SJCRH30 (cell line): ENCODE data around the gene MAP3K5. TPM values are rescaled to one million over a fixed set of nuclear protein-coding genes. Genes with fewer than 3 reads are reported as not detected.

Experiments
- DNase-seq, 2 experiments: peaks; one replicate each; pipeline ENCODE4 v3.0.0-alpha.2; 2015 to 2020
- H3K27ac ChIP-seq: fragments of 250-450 bp; sonication (Bioruptor Pico); 2 replicates; pipeline ENCODE4 v1.5.1; 2020; ENCODE audit warnings: mild to moderate bottlenecking, moderate library complexity
- H3K27me3 ChIP-seq: fragments of 250-450 bp; sonication (Bioruptor Pico); 2 replicates; pipeline ENCODE4 v1.5.1; 2020; ENCODE audit warnings: mild to moderate bottlenecking, moderate library complexity
- H3K36me3 ChIP-seq: fragments of 250-450 bp; sonication (Bioruptor Pico); 2 replicates; pipeline ENCODE4 v1.5.1; 2020; ENCODE audit warnings: mild to moderate bottlenecking, moderate library complexity
- H3K4me1 ChIP-seq: fragments of 250-450 bp; sonication (Bioruptor Pico); 2 replicates; pipeline ENCODE4 v1.5.1; 2020; ENCODE audit warnings: mild to moderate bottlenecking, moderate library complexity
- H3K4me3 ChIP-seq: fragments of 250-450 bp; sonication (Bioruptor Pico); 2 replicates; pipeline ENCODE4 v1.5.1; 2020; ENCODE audit warnings: mild to moderate bottlenecking, moderate library complexity
- H3K9me3 ChIP-seq: fragments of 250-450 bp; sonication (Bioruptor Pico); replicated peaks from 2 replicates; pipeline ENCODE4 v1.5.1; 2020; ENCODE audit warnings: mild to moderate bottlenecking, moderate library complexity
- total RNA-seq: library from RNA; depleted of rRNA; stranded (reverse); fragments of >200 nt; shearing (Covaris generic); gene quantifications from 2 replicates; pipeline ENCODE4 v1.2.3, GENCODE V29; 2014

The MAP3K5 gene
- total RNA-seq, 1 experiment from 2014 or later: 15.9 TPM

DNA sequence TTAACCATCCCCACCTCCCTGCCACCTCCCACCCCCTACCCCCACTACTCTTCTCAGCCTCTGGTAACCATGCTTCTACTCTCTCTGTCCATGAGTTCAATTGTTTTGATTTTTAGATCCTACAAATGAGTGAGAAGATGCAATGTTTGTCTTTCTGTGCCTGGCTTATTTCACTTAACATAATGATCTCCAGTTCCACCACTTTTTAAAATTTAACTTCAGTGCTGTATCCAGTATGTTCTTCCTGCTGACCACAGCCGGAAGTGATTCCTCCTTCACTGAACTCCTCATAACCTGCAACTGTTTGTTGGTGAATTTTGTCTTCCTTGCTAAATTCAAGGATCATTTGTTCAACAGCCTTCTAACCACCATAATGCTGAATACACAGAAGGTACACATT is 245.9 kb downstream of the MAP3K5 start:
- no peak overlapping the region for H3K4me3 ChIP-seq
- H3K9me3 ChIP-seq: no peaks in the 10 kb centered on the region
- H3K27ac ChIP-seq: no peak overlapping the region
- DNase-seq: no peak
- peaks cover 16% of the 10 kb centered on the region for H3K27me3 ChIP-seq
- H3K36me3 ChIP-seq: no peaks in the 10 kb centered on the region
- H3K4me1 ChIP-seq: no peaks in the 10 kb centered on the region

DNA sequence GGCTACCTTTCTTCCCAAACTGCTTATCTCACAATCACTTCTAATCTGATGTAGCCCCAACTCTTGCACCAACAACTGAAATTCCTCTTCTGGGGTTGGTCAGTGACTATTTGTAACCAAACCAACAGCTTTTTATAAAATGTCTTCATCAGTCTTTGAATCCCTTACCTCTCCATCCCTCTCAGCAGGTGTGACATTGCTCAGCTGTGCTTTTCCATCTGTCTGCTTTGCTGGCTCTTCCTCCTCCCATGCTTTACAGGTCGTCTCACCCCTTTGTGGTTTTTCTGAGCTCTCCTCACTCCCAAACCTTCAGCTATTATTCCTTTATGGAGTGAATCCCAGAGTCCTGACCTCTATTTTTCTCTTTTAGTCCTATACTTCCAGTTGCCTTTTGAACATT is 248.0 kb downstream of the MAP3K5 start:
- DNase-seq: no peak
- peaks cover 5% of the 10 kb centered on the region for H3K4me1 ChIP-seq
- no peaks in the 10 kb centered on the region for H3K36me3 ChIP-seq
- H3K4me3 ChIP-seq: no peak overlapping the region
- no peak overlapping the region for H3K27ac ChIP-seq
- peaks cover 11% of the 10 kb centered on the region for H3K27me3 ChIP-seq
- H3K9me3 ChIP-seq: no peaks in the 10 kb centered on the region

DNA sequence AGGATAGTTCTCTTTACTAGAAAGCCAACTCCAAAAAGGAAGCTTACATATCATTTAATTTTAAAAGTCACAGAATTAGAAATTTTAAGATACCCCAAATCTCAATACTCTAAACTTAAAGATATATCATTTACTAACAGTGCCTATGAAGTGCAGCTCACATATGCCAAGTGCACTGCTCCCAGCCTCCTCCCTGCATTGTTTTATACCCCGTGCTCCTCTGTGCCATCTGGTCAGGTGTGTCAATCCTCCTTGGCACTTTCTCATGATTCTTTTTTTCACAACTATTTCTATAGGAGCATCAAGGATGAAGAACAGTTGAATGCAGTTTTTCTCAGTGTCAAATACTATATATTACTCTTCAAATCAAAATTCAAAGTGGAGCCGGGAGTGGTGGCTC is 250.9 kb downstream of the MAP3K5 start:
- 0 out of 2 replicates have a peak, but pooled peaks cover under 1% of the 10 kb centered on the region for H3K27me3 ChIP-seq
- no peaks in the 10 kb centered on the region for H3K9me3 ChIP-seq
- no peaks in the 10 kb centered on the region for H3K36me3 ChIP-seq
- no peak overlapping the region for H3K27ac ChIP-seq
- no peak overlapping the region for H3K4me3 ChIP-seq
- H3K4me1 ChIP-seq: peaks cover 5% of the 10 kb centered on the region
- no peak for DNase-seq

DNA sequence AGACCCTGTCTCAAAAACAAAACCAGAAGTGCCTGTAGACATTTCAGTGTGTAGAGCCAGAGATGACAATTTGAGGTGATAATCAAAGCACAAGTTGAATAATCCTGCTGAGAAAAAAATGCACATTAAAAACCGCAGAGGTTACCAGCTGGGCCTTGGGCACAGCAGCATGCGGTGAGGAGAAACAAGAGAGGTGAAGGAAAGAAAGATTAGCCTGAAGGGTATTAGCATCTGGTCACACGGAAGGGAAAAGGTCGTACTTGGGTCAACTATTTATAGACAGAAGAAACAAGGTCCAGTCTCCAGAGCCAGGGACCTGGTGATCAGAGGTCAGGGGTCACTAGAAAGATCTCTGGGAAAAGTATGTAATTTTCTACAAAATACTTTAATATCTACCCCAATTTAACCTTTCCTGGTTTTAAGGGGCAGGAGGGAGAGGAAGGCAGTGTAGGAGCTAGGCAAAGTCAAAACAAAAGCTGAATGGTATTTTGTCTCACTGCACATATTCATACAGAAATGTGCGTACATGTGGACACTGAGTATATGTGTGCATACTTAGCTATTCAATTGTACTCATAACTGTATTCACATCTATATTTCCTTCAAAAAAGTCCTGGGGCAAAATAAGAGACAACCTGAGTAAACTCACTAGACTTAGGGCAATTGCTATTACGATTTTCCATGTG is 252.2 kb downstream of the MAP3K5 start:
- Histone ChIP-seq H3K27ac (no peak overlapping the region), H3K36me3 (no peaks in the 10 kb centered on the region), H3K4me3 (no peak overlapping the region), H3K27me3 (no peaks in the 10 kb centered on the region; the same call in 1 of the 2 replicates), H3K9me3 (no peaks in the 10 kb centered on the region), H3K4me1 (peaks cover 5% of the 10 kb centered on the region)
- peak; percentile 7 to 40 for DNase-seq

DNA sequence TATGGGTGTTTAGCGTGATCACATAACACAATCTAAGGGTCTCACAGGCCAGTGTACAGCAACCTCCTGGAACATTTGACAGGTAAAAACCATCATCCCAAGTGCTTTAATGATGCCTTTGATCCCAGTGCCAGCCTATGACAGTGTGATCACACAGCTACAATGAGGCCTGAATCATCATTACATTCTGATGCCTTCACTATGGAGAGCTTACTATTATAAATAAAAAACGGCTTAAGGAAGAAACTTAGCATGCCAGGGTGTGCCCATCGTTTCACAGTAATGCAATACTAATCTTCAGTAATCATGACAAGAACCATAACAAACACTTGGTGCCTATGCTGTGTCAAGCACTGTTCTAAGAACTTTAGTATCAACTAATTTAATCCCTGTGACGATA is 253.4 kb downstream of the MAP3K5 start:
- no peaks in the 10 kb centered on the region for H3K9me3 ChIP-seq
- H3K27me3 ChIP-seq: no peaks in the 10 kb centered on the region; the same call in 1 of the 2 replicates
- H3K36me3 ChIP-seq: no peaks in the 10 kb centered on the region
- no peak overlapping the region for H3K4me3 ChIP-seq
- no peak for DNase-seq
- H3K27ac ChIP-seq: no peak overlapping the region
- H3K4me1 ChIP-seq: peaks cover 5% of the 10 kb centered on the region

DNA sequence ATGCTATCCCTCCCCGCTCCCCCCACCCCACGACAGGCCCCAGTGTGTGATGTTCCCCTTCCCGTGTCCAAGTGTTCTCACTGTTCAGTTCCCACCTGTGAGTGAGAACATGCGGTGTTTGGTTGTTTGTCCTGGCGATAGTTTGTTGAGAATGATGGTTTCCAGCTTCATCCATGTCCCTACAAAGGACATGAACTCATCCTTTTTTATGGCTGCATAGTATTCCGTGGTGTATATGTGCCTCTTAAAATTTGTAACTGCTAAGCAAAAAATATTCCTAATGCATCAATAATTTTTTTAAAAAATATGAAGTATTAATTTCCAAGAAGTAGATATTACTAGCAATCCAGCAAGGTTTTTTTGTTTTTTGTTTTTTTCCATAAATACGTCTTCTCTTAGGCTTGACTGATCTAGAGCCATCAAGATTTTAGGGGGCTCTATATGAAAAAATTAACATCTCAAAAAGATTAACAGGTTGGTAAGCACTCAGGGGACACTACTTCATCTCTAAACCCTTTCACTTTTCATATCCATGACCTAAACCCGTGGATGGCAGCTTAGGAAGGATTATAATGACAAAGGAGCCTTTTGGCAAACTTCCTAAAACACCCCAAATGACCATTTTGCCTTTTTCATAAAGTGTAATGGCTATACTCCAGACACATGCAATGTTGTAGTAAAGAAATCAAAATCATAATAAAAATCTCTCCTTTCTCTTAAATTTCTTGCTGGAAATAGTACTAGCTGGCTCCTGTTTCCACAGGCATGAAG is 256.2 kb downstream of the MAP3K5 start:
- H3K36me3 ChIP-seq: no peaks in the 10 kb centered on the region

DNA sequence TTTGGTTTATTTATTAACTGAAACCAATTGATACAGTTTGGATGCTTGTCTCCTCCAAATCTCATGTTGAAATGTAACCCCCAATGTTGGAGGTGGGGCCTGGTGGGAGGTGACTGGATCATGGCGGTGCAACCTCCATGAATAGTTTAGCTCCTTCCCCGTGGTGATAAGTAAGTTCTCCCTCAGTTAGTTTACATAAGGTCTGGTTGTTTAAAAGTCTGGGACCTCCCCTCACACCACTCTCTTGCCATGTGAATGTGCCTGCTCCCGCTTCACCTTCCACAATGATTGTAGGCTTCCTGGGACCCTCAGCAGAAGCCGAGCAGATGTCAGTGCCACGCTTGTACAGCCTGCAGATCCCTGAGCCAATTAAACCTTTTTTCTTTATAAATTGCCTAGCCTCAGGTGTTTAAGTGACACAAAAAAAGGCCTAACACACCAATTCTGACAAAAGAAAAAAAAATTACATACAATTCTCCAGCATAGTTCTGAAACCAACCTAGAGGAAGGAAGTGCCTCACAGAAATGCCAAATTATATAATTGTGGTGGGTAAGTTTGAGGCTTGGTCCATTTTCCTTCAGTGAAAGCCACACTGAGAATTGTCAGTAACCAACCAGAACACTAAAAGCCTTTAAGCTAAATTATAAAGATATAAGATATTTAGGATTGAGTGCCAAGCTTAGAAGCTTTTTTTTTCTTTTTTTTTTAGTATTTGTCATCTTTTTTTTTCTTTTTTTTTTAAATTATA is 257.1 kb downstream of the MAP3K5 start:
- H3K4me1 ChIP-seq: peaks cover 4% of the 10 kb centered on the region
- H3K4me3 ChIP-seq: no peak overlapping the region
- H3K27ac ChIP-seq: no peak overlapping the region
- no peaks in the 10 kb centered on the region; the same call in 1 of the 2 replicates for H3K27me3 ChIP-seq
- no peaks in the 10 kb centered on the region for H3K36me3 ChIP-seq
- no peak for DNase-seq
- H3K9me3 ChIP-seq: no peaks in the 10 kb centered on the region

More for the DNA sequence above, 256.2 kb downstream of the MAP3K5 start:
- DNase-seq: no peak
- Histone ChIP-seq H3K27ac (no peak overlapping the region), H3K4me1 (peaks cover 5% of the 10 kb centered on the region), H3K27me3 (no peaks in the 10 kb centered on the region; the same call in 1 of the 2 replicates), H3K9me3 (no peaks in the 10 kb centered on the region), H3K4me3 (no peak overlapping the region)

DNA sequence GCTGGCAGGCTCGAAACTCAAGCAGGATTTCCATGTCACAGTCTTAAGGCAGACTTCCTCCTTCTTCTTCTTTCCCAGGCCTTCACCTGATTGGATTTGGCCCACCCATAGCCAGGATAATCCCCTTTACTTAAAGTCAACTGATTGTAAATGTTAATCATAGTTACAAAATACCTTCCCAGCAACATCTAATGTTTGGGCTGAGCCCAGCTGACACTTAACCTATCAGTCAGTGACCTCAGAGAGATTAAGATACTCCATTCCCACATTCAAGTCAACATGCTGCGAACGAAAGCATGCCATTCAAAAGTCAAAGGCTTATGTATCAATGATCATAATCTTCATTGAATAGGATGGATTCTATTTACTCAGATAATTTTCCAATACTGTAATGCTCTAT is 258.0 kb downstream of the MAP3K5 start:
- no peaks in the 10 kb centered on the region; the same call in 1 of the 2 replicates for H3K27me3 ChIP-seq
- no peak for DNase-seq
- H3K9me3 ChIP-seq: no peaks in the 10 kb centered on the region
- H3K27ac ChIP-seq: no peak overlapping the region
- no peaks in the 10 kb centered on the region for H3K4me1 ChIP-seq
- H3K36me3 ChIP-seq: no peaks in the 10 kb centered on the region
- H3K4me3 ChIP-seq: no peak overlapping the region

DNA sequence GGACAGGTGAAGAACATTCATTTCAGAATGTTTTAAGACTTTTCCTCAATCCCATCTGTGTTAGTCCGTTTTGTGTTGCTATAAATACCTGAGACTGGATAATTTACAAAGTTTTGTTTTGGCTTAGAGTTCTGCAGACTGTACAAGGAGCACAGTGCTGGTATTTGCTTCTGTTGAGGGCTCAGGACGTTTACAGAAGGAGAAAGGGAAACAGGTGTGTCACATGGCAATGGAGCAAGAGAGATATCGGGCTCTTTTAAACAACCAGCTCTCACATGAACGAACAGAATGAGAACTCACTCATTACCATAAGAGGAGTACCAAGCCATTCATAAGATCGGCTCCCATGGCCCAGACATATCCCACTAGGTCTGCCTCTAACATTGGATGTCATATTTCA is 258.8 kb downstream of the MAP3K5 start:
- Histone ChIP-seq H3K4me1 (no peaks in the 10 kb centered on the region), H3K36me3 (no peaks in the 10 kb centered on the region), H3K27me3 (no peaks in the 10 kb centered on the region; the same call in 1 of the 2 replicates), H3K9me3 (no peaks in the 10 kb centered on the region), H3K4me3 (no peak overlapping the region), H3K27ac (no peak overlapping the region)
- DNase-seq: no peak

DNA sequence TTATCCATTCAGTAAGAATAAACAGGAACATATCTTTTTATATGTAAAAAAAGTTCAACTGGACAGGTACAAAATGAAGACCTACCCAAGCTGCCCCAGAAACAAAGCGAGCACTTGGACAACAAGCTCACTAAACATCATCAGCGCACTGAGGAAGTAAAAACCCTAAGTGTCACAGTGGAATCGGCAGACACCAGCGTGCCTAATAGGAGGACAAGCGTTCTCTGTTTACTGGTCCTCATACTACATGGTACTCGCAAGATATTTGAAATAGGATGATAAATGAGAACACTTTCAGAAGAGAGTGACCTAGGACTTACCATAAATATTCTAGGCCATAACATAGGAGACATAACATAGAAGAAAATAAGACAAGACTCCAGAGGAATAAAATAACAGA is 260.2 kb downstream of the MAP3K5 start:
- Histone ChIP-seq H3K9me3 (no peaks in the 10 kb centered on the region), H3K4me3 (no peak overlapping the region), H3K4me1 (no peaks in the 10 kb centered on the region), H3K27ac (no peak overlapping the region), H3K27me3 (no peaks in the 10 kb centered on the region; the same call in 1 of the 2 replicates), H3K36me3 (no peaks in the 10 kb centered on the region)
- no peak for DNase-seq

DNA sequence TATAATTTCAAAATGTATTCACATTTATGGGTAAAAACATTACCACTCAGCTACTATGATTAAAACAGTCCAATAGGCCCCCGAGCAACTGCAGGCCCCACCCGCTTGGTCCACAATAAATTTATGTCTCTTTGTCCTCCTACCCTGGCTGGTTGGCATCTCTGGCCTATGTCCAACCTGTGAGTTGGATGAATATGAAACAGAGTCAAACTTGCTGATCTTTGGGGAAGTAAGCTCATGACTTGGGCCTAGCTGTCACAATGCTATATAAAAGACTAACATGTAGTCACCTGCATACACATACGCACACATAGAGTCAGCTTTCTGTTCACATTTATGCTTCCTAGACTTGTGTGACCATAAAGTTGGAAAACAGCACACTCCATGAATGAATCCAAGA is 262.6 kb downstream of the MAP3K5 start:
- H3K4me1 ChIP-seq: no peaks in the 10 kb centered on the region
- H3K27ac ChIP-seq: no peak overlapping the region
- no peak overlapping the region for H3K4me3 ChIP-seq
- H3K36me3 ChIP-seq: no peaks in the 10 kb centered on the region
- DNase-seq: no peak
- no peaks in the 10 kb centered on the region; the same call in 1 of the 2 replicates for H3K27me3 ChIP-seq
- no peaks in the 10 kb centered on the region for H3K9me3 ChIP-seq

DNA sequence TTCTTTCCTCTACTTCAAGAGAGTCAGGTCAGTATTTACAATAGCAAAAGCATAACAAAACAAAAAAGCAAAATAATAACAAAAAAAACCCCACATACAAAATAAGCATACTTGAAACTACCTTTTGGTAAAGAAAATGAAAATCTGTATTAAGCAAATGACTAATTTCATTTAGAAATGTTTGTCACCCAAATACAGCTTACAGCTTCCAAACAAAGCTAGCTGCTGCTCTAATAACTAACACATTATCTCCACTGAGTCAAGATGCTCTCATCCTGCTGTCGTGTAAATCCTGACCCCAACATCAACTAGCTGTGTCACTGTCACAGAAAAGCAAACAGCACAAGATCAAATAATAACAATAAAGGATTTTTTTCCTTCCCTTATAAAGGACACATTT is 263.8 kb downstream of the MAP3K5 start:
- no peaks in the 10 kb centered on the region for H3K4me1 ChIP-seq
- no peaks in the 10 kb centered on the region for H3K9me3 ChIP-seq
- no peak overlapping the region for H3K27ac ChIP-seq
- no peak for DNase-seq
- H3K27me3 ChIP-seq: no peaks in the 10 kb centered on the region; the same call in 1 of the 2 replicates
- H3K4me3 ChIP-seq: no peak overlapping the region
- H3K36me3 ChIP-seq: no peaks in the 10 kb centered on the region

DNA sequence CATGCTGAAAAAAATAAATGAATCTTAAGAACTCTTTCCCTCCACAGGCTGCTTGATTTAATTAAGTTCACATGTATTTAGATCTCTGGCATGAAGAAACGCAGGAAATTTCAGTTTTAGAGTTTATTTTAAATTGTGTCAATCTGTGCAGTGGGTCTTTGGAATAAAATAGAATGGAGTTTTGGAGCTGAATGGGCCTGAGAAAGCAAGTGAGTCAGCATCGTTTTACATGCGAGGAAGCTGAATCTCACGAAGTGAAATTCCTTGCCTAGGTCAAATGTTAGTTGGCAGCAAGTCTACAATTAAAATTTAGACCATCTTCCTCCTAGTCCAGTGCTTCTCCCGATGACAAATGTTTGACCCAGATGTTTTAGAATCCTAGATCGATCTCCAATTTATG is 264.4 kb downstream of the MAP3K5 start:
- H3K27me3 ChIP-seq: no peaks in the 10 kb centered on the region; the same call in 1 of the 2 replicates
- no peaks in the 10 kb centered on the region for H3K9me3 ChIP-seq
- H3K4me3 ChIP-seq: no peak overlapping the region
- no peak for DNase-seq
- H3K27ac ChIP-seq: no peak overlapping the region
- H3K36me3 ChIP-seq: no peaks in the 10 kb centered on the region
- no peaks in the 10 kb centered on the region for H3K4me1 ChIP-seq

DNA sequence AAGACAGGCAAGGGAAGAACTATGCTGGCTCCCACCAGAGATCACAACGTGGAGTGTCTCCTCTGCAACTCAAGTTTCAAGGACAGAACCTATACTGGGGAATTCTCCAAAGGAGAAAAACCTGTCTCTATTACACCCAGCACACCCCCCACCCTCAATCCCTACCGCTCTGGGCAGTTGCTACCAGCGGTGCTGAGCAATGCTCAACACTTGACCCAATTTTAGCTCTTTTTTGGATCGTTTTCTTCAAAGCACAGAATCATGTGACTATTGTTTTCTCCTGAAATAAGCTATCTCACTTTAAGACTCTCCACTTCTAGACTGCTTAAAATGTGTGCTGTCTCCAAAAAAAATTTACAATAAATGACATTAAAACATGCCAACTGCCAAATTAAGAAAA is 265.3 kb downstream of the MAP3K5 start:
- H3K27ac ChIP-seq: no peak overlapping the region
- no peaks in the 10 kb centered on the region for H3K36me3 ChIP-seq
- H3K27me3 ChIP-seq: no peaks in the 10 kb centered on the region; the same call in 1 of the 2 replicates
- no peaks in the 10 kb centered on the region for H3K9me3 ChIP-seq
- no peaks in the 10 kb centered on the region for H3K4me1 ChIP-seq
- H3K4me3 ChIP-seq: no peak overlapping the region
- DNase-seq: no peak
